Activated CD8-positive, alpha-beta T cell treated with anti-CD3 and anti-CD28 coated beads, Interleukin-2, amount 10 ng/mL, durations not matched to agents 7 days and 5 days (primary cell): Measurements from ENCODE around the gene CCER1. TPM values are rescaled to one million over a fixed set of nuclear protein-coding genes. Genes with fewer than 3 reads are reported as not detected.

Experiments
- ATAC-seq: fragments of 150-1000 bp; cut with Tn5 transposase; one replicate; pipeline ENCODE4 v1.10.0; 2021; ENCODE audit warnings: moderate library complexity
- CTCF ChIA-PET: fragments of 350-600 bp; sonication (Branson Sonifier 250); formaldehyde crosslinking; loops from one replicate; lab custom pipeline; 2021; ENCODE audit warnings: antibody characterized with exemption; lab: Charles Lee
- POLR2A ChIA-PET: fragments of 350-600 bp; sonication (Branson Sonifier 250); formaldehyde crosslinking; loops from one replicate; lab custom pipeline; 2021; ENCODE audit warnings: antibody characterized with exemption; lab: Charles Lee
- DNase-seq: peaks from one replicate; pipeline ENCODE4 v3.0.0-alpha.2; 2020
- H3K27ac Mint-ChIP-seq: one replicate; pipeline ENCODE4 v1.8.0; 2021; ENCODE audit warnings: mild to moderate bottlenecking, mixed read lengths
- H3K27me3 Mint-ChIP-seq: one replicate; pipeline ENCODE4 v1.8.0; 2021; ENCODE audit warnings: low read depth, mixed read lengths
- H3K36me3 Mint-ChIP-seq: one replicate; pipeline ENCODE4 v1.8.0; 2021; ENCODE audit warnings: low read depth, mixed read lengths
- H3K4me1 Mint-ChIP-seq: one replicate; pipeline ENCODE4 v1.8.0; 2021; ENCODE audit warnings: low read depth, mixed read lengths
- H3K4me3 Mint-ChIP-seq: one replicate; pipeline ENCODE4 v1.8.0; 2021; ENCODE audit warnings: mild to moderate bottlenecking, mixed read lengths
- H3K9me3 Mint-ChIP-seq: one replicate; pipeline ENCODE4 v1.8.0; 2022; ENCODE audit warnings: mixed read lengths; ENCODE audit not compliant: insufficient read depth
- total RNA-seq, 2 experiments: library from RNA; stranded (reverse); gene quantifications; one replicate each; pipeline ENCODE4 v1.2.3, GENCODE V29; 2021

CCER1 gene
- total RNA-seq, 2 experiments from 2014 or later, result not detected

GRCh38 chr12:90965204-90965603 is 10.2 kb upstream of the CCER1 start:
- CTCF ChIA-PET, result no interaction called here
- Mint-ChIP-seq H3K27me3 (peaks cover 7% of the 10 kb centered on the region), H3K27ac (no peak overlapping the region), H3K9me3 (no peaks in the 10 kb centered on the region), H3K36me3 (no peaks in the 10 kb centered on the region), H3K4me3 (no peak overlapping the region), H3K4me1 (no peaks in the 10 kb centered on the region)
- POLR2A ChIA-PET, result no interaction called here
- ATAC-seq, result no peak
- DNase-seq, result no peak

- CTCF ChIA-PET, result no interaction called here
- Mint-ChIP-seq H3K9me3 (no peaks in the 10 kb centered on the region), H3K27me3 (peaks cover 7% of the 10 kb centered on the region), H3K27ac (no peak overlapping the region), H3K4me1 (no peaks in the 10 kb centered on the region), H3K36me3 (no peaks in the 10 kb centered on the region), H3K4me3 (no peak overlapping the region)
- DNase-seq, result no peak
- POLR2A ChIA-PET, result no interaction called here
- ATAC-seq, result no peak
Observed at GRCh38 chr12:90964616-90965015, 9.6 kb upstream of the CCER1 start.

DNA sequence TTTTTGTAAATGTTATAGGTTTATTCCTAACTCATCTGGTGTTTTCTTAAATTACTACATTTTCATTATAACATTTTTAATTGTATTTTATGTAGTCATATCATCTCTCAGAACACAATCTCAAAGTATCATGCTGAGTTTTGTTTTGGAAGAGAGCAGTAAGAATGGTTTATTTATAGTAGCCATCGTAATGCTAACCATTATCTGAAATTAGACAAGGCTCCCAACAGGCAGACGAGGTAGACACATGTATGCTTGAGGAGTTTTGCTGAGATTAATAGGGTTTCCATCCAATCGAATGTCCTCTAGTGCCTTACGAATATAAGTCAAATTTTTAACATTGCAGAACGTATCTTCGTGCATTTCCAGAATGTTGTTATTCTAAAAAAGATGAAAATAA is 9.0 kb upstream of the CCER1 start:
- no peaks in the 10 kb centered on the region for H3K9me3 Mint-ChIP-seq
- peaks cover 7% of the 10 kb centered on the region for H3K27me3 Mint-ChIP-seq
- ATAC-seq (no peak), DNase-seq (no peak)
- H3K4me1 Mint-ChIP-seq, result no peaks in the 10 kb centered on the region
- POLR2A ChIA-PET, result no interaction called here
- CTCF ChIA-PET, result no interaction called here
- no peak overlapping the region for H3K27ac Mint-ChIP-seq
- no peak overlapping the region for H3K4me3 Mint-ChIP-seq
- H3K36me3 Mint-ChIP-seq, result no peaks in the 10 kb centered on the region

GRCh38 chr12:90961154-90961553 is 6.2 kb upstream of the CCER1 start:
- H3K4me1 Mint-ChIP-seq, result no peaks in the 10 kb centered on the region
- CTCF ChIA-PET, result interaction anchor here (0.7 kb wide), 1 partner anchor 15 kb away, joined by 3 read pairs; no protein-coding TSS in a partner anchor

DNA sequence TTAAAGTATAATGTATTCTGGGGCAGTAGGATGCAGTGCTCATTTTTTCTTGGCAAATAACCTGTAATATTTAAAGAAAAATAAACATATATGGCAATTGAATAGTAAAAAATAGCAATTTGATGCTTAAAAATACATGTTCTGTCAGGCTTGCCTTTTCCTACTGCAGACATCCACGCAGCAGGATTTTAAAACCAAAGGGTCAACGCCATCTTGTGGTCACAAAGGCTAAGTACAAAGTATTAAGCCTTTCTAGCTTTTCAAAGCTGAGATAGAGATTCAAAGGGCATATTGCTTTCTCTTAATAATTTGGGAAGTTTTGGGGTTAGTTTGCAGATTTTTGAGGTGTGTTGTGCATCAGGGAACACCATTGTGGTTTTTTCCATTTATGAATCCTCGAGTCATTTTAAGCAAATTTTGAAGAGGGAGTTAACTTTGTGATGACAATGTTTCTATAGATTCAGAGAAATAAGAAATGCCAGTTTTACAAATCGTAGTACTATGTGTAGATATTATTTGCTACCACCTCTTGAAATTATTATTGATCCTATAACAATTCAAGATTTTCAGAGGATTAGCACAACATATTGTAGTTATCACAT is 4.7 kb upstream of the CCER1 start:
- peak; percentile 46 for DNase-seq
- no peak overlapping the region for H3K4me3 Mint-ChIP-seq
- H3K9me3 Mint-ChIP-seq, result no peaks in the 10 kb centered on the region
- no peaks in the 10 kb centered on the region for H3K4me1 Mint-ChIP-seq
- ATAC-seq, result no peak
- CTCF ChIA-PET, result interaction anchor here (0.7 to 1.6 kb wide), 9 partner anchors 13 to 684 kb away, joined by 3 to 8 read pairs (median 3); no protein-coding TSS in a partner anchor
- no peaks in the 10 kb centered on the region for H3K27me3 Mint-ChIP-seq
- POLR2A ChIA-PET, result no interaction called here
- H3K27ac Mint-ChIP-seq, result no peak overlapping the region
- no peaks in the 10 kb centered on the region for H3K36me3 Mint-ChIP-seq

More at GRCh38 chr12:90961154-90961553, 6.2 kb upstream of the CCER1 start:
- DNase-seq (no peak), ATAC-seq (no peak)
- Mint-ChIP-seq H3K36me3 (no peaks in the 10 kb centered on the region), H3K27me3 (no peaks in the 10 kb centered on the region), H3K27ac (no peak overlapping the region), H3K4me3 (no peak overlapping the region), H3K9me3 (no peaks in the 10 kb centered on the region)
- POLR2A ChIA-PET, result no interaction called here

DNA sequence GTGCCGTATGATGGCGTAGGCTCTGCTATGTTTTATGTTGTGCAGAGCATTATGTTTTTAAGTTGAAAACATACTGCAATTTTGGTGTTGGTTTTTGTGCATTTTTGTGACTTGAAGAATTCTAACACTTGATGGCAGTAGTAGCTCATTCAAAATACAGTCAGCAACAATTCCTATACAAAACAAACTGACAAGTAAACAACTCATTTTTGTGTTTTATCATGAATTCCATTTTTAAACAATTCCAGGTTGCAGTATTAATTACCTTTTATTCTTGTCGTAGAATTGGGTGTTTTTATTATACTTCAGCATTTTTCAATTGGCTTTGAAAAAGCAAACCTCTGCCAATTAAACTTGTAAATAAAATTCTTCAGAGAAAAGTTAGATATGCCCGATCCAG is 4.1 kb upstream of the CCER1 start:
- Mint-ChIP-seq H3K4me3 (no peak overlapping the region), H3K36me3 (no peaks in the 10 kb centered on the region), H3K27me3 (no peaks in the 10 kb centered on the region), H3K27ac (no peak overlapping the region), H3K4me1 (no peaks in the 10 kb centered on the region), H3K9me3 (no peaks in the 10 kb centered on the region)
- DNase-seq, result no peak
- ATAC-seq, result no peak
- ChIA-PET POLR2A (no interaction called here), CTCF (interaction anchor here (0.7 to 1.6 kb wide), 9 partner anchors 12 to 683 kb away, joined by 3 to 8 read pairs (median 3); no protein-coding TSS in a partner anchor)

DNA sequence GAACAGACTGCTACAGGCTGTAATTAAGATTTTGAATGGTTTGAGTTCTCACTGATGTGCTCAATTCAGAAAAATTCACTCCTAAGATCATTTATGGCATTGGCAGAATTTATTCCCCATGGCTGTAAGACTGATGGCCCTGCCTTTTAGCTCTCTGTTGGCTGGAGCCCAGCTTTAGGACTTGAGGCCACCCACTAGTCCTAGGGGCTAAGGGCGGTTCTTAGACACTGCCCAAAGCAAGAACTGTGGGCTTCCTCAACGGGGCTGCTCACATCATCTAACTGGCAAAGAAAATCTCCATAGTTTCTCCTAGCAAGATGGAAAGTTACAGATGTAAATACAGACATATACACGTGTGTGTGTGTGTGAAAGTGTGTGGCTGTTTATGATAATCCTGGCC is 3.4 kb upstream of the CCER1 start:
- POLR2A ChIA-PET, result no interaction called here
- no peak for DNase-seq
- no peak for ATAC-seq
- CTCF ChIA-PET, result interaction anchor here (0.9 to 1.6 kb wide), 5 partner anchors 12 to 151 kb away, joined by 3 to 8 read pairs (median 3); no protein-coding TSS in a partner anchor
- H3K36me3 Mint-ChIP-seq, result no peaks in the 10 kb centered on the region
- no peak overlapping the region for H3K4me3 Mint-ChIP-seq
- no peaks in the 10 kb centered on the region for H3K27me3 Mint-ChIP-seq
- no peaks in the 10 kb centered on the region for H3K9me3 Mint-ChIP-seq
- no peaks in the 10 kb centered on the region for H3K4me1 Mint-ChIP-seq
- no peak overlapping the region for H3K27ac Mint-ChIP-seq

DNA sequence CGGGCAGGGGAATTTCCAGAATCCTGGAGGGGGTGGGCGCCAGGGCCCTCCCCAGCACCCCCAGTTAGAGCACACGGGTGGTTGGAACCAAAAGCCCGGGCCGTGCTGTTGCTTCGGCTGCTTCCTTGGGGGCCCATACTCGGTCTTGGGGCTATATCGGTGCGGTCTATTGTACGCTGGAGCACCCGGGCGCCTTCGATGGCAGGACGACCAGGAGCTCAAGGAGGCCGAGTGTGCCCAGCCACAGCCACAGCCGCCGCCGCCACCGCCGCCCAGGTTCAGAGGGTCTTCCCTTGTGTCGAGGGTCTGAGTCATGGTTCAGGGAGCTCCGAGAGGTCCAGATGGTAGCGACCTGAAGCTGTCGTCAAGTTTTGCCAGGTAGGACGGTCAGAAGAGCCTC is 548 bp downstream of the CCER1 start:
- ATAC-seq (no peak), DNase-seq (no peak)
- Mint-ChIP-seq H3K36me3 (no peaks in the 10 kb centered on the region), H3K4me3 (no peak overlapping the region), H3K4me1 (no peaks in the 10 kb centered on the region), H3K9me3 (no peaks in the 10 kb centered on the region), H3K27ac (no peak overlapping the region), H3K27me3 (no peaks in the 10 kb centered on the region)
- ChIA-PET CTCF (no interaction called here), POLR2A (no interaction called here)

- H3K4me1 Mint-ChIP-seq, result no peaks in the 10 kb centered on the region
- no peak overlapping the region for H3K4me3 Mint-ChIP-seq
- ATAC-seq (no peak), DNase-seq (no peak)
- no peaks in the 10 kb centered on the region for H3K36me3 Mint-ChIP-seq
- no peaks in the 10 kb centered on the region for H3K9me3 Mint-ChIP-seq
- no peak overlapping the region for H3K27ac Mint-ChIP-seq
- ChIA-PET CTCF (no interaction called here), POLR2A (no interaction called here)
- H3K27me3 Mint-ChIP-seq, result no peaks in the 10 kb centered on the region
Observed at GRCh38 chr12:90953956-90954421, 987 bp downstream of the CCER1 start.

DNA sequence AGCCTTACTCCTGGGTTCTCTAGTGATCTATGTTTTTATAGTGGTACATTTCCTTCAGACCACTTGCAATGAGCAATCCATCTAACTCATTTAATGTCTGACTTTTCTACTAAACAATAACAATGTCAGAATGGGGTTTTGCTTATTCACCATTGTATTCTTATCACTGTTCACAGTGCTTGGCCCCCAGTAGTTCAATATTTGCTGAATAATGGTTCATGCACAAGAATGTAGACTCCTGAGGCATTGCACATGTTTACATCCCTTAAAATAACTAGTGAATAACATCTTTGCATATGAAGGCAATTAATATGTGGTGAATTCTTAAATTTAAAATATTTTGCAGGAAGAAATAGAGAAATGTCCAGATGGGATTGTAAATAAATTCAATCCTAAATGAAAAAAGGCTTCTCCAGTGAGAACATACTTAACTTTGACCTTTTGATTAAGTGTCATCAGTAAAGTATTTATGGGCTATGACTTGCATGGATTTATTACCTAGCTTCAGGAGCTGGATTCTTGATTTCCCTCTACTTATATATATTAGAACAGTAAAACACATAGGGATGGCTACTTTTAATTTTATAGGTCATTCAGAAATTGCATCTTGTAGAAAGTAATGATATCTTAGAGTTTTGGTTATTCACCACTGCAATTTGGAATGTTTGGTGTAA is 3.4 kb downstream of the CCER1 start:
- H3K4me1 Mint-ChIP-seq, result no peaks in the 10 kb centered on the region
- ChIA-PET CTCF (no interaction called here), POLR2A (no interaction called here)
- no peaks in the 10 kb centered on the region for H3K9me3 Mint-ChIP-seq
- DNase-seq, result no peak
- H3K27ac Mint-ChIP-seq, result no peak overlapping the region
- H3K4me3 Mint-ChIP-seq, result no peak overlapping the region
- ATAC-seq, result no peak
- no peaks in the 10 kb centered on the region for H3K27me3 Mint-ChIP-seq
- no peaks in the 10 kb centered on the region for H3K36me3 Mint-ChIP-seq

DNA sequence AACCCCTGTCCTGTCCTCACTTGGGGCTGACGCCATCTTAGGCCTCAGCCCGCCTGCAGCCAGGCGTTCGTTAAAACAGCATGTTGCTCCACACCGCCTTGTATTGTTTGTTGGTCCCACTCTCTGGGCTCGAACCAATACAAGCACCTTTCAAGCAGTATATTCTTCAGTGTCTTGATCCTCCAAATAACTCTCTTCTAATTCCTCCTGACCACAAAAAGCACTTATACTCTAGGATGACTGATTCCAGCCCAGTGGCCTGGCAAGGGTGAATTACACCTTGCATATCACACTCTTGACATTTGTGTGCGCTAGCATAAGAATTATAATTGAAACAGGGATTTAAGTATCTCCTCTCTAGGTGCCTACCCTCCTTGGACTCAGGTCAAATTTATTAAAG is 7.1 kb downstream of the CCER1 start:
- H3K4me1 Mint-ChIP-seq, result no peaks in the 10 kb centered on the region
- no peaks in the 10 kb centered on the region for H3K36me3 Mint-ChIP-seq
- no peak for DNase-seq
- ATAC-seq, result no peak
- no peak overlapping the region for H3K27ac Mint-ChIP-seq
- POLR2A ChIA-PET, result no interaction called here
- H3K4me3 Mint-ChIP-seq, result no peak overlapping the region
- no peaks in the 10 kb centered on the region for H3K9me3 Mint-ChIP-seq
- CTCF ChIA-PET, result interaction anchor here (1.2 kb wide), 1 partner anchor 378 kb away, joined by 3 read pairs; no protein-coding TSS in a partner anchor
- H3K27me3 Mint-ChIP-seq, result no peaks in the 10 kb centered on the region

DNA sequence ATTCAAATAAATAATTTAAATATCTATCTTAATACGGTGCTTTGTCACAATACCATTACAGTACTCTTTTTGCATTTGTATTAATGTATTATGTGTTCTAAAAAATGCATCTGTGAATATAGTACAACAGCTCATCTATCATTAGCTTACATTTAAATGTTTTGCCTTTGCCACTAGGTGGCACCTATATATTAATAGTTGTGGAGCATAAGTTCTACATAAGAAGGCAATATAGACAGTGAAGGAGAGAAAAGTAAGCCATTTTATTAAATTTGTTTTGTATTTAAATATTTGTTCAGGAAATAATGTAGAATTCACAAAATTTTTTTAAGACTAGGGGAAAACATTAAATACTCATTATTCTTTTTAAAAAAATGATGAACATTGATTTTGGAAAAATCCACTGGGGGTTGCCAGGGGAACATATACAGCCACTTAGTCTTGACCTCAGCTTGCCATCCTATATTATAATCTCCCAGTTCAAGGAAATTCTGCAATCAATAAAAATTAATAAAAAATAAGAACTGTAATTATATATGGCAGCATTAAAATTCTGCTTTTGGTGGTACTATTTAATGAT is 9.8 kb downstream of the CCER1 start:
- ATAC-seq, result peak; percentile 64
- CTCF ChIA-PET, result interaction anchor here (0.7 to 3.0 kb wide), 7 partner anchors 8 to 165 kb away, joined by 3 to 14 read pairs (median 4); no protein-coding TSS in a partner anchor
- no peak for DNase-seq
- no peaks in the 10 kb centered on the region for H3K9me3 Mint-ChIP-seq
- no peaks in the 10 kb centered on the region for H3K4me1 Mint-ChIP-seq
- H3K4me3 Mint-ChIP-seq, result no peak overlapping the region
- H3K36me3 Mint-ChIP-seq, result no peaks in the 10 kb centered on the region
- peaks cover 6% of the 10 kb centered on the region for H3K27me3 Mint-ChIP-seq
- POLR2A ChIA-PET, result no interaction called here
- no peak overlapping the region for H3K27ac Mint-ChIP-seq
